HEK293 (cell line): ENCODE measurements around the gene DPY19L1.

Experiments
- FEZF1 ChIP-seq: fragments of 450-650 bp; formaldehyde crosslinking; IDR thresholded peaks from 2 replicates; pipeline ENCODE4 v1.5.1; 2016; ENCODE audit warnings: missing biosample characterization, missing genetic modification characterization
- KLF16 ChIP-seq: fragments of 450-650 bp; formaldehyde crosslinking; IDR thresholded peaks from 2 replicates; pipeline ENCODE4 v1.5.1; 2017; ENCODE audit warnings: missing biosample characterization, missing genetic modification characterization
- SP3 ChIP-seq: fragments of 450-650 bp; formaldehyde crosslinking; IDR thresholded peaks from 2 replicates; pipeline ENCODE4 v1.5.1; 2016; ENCODE audit warnings: missing biosample characterization, missing genetic modification characterization
- TCF7L2 ChIP-seq: IDR thresholded peaks from 2 replicates; pipeline ENCODE4 v1.6.1; 2011; ENCODE audit warnings: low read depth, mild to moderate bottlenecking, inconsistent platforms, low read length, moderate library complexity, borderline replicate concordance
- ZNF155 ChIP-seq: fragments of 450-650 bp; formaldehyde crosslinking; IDR thresholded peaks from 2 replicates; pipeline ENCODE4 v1.5.1; 2016; ENCODE audit warnings: missing biosample characterization, missing genetic modification characterization
- ZNF391 ChIP-seq: fragments of 450-650 bp; formaldehyde crosslinking; IDR thresholded peaks from 2 replicates; pipeline ENCODE4 v1.5.1; 2016; ENCODE audit warnings: low read depth, missing biosample characterization, missing genetic modification characterization, borderline replicate concordance
- ZNF514 ChIP-seq: fragments of 450-650 bp; formaldehyde crosslinking; IDR thresholded peaks from 2 replicates; pipeline ENCODE4 v1.5.1; 2016; ENCODE audit warnings: missing biosample characterization, missing genetic modification characterization
- ZNF518A ChIP-seq: fragments of 450-650 bp; formaldehyde crosslinking; conservative IDR thresholded peaks from 2 replicates; pipeline ENCODE4 v1.5.1; 2016; ENCODE audit warnings: low read depth, missing biosample characterization, missing genetic modification characterization
- ZNF626 ChIP-seq: fragments of 450-650 bp; sonication (Bioruptor Pico); formaldehyde crosslinking; IDR thresholded peaks from 2 replicates; pipeline ENCODE4 v1.5.1; 2018; ENCODE audit warnings: missing biosample characterization, missing genetic modification characterization, inconsistent platforms
- TF ChIP-seq, protein P1 (sequence below): fragments of 450-650 bp; formaldehyde crosslinking; IDR thresholded peaks from 2 replicates; pipeline ENCODE4 v1.5.1; 2016; ENCODE audit warnings: missing biosample characterization, missing genetic modification characterization
- TF ChIP-seq, protein P2 (sequence below): fragments of 450-650 bp; formaldehyde crosslinking; IDR thresholded peaks from 2 replicates; pipeline ENCODE4; 2016; ENCODE audit warnings: missing biosample characterization, missing genetic modification characterization

- no peak for TF ChIP-seq SP3 (tag by site-specific recombination)
- TF ChIP-seq TCF7L2: no peak
- no peak for TF ChIP-seq KLF16 (tag by site-specific recombination)
- TF ChIP-seq, protein P1, sequence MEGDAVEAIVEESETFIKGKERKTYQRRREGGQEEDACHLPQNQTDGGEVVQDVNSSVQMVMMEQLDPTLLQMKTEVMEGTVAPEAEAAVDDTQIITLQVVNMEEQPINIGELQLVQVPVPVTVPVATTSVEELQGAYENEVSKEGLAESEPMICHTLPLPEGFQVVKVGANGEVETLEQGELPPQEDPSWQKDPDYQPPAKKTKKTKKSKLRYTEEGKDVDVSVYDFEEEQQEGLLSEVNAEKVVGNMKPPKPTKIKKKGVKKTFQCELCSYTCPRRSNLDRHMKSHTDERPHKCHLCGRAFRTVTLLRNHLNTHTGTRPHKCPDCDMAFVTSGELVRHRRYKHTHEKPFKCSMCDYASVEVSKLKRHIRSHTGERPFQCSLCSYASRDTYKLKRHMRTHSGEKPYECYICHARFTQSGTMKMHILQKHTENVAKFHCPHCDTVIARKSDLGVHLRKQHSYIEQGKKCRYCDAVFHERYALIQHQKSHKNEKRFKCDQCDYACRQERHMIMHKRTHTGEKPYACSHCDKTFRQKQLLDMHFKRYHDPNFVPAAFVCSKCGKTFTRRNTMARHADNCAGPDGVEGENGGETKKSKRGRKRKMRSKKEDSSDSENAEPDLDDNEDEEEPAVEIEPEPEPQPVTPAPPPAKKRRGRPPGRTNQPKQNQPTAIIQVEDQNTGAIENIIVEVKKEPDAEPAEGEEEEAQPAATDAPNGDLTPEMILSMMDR (tag by site-specific recombination): no peak
- no peak for TF ChIP-seq FEZF1 (tag by site-specific recombination)
- TF ChIP-seq ZNF518A (tag by site-specific recombination): no peak
- TF ChIP-seq, protein P2, sequence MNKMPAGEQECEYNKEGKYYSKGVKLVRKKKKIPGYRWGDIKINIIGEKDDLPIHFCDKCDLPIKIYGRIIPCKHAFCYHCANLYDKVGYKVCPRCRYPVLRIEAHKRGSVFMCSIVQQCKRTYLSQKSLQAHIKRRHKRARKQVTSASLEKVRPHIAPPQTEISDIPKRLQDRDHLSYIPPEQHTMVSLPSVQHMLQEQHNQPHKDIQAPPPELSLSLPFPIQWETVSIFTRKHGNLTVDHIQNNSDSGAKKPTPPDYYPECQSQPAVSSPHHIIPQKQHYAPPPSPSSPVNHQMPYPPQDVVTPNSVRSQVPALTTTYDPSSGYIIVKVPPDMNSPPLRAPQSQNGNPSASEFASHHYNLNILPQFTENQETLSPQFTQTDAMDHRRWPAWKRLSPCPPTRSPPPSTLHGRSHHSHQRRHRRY (tag by site-specific recombination): no peak
- no peak for TF ChIP-seq ZNF626 (tag by site-specific recombination)
- no peak for TF ChIP-seq ZNF514
- no peak for TF ChIP-seq ZNF391 (tag by site-specific recombination)
- TF ChIP-seq ZNF155 (tag by site-specific recombination): no peak
Observed at GRCh38 chr7:34928052-34928451, 109.2 kb downstream of the DPY19L1 start.
